CD4-positive, alpha-beta T cell treated with Interleukin-6 for 4 hours (primary cell): ENCODE data around the gene PPIB.

Experiments used
- DNase-seq: peaks from one replicate; pipeline ENCODE4 v3.0.0-alpha.2; 2020; ENCODE audit warnings: mixed read lengths

Gene PPIB

GRCh38 chr15:64162869-64163658 lies at the start of gene PPIB:
Gene PPIB, minus strand, starts transcription at chr15:64163022. Its CDS starts 36 bp downstream, at chr15:64162986.
- DNase-seq: peak; percentile 98

GRCh38 chr15:64211696-64212095 lies 48.9 kb upstream of the PPIB start:
- no peak for DNase-seq

- DNase-seq: no peak
Measured at GRCh38 chr15:64210371-64210770, 47.5 kb upstream of the PPIB start.

DNA sequence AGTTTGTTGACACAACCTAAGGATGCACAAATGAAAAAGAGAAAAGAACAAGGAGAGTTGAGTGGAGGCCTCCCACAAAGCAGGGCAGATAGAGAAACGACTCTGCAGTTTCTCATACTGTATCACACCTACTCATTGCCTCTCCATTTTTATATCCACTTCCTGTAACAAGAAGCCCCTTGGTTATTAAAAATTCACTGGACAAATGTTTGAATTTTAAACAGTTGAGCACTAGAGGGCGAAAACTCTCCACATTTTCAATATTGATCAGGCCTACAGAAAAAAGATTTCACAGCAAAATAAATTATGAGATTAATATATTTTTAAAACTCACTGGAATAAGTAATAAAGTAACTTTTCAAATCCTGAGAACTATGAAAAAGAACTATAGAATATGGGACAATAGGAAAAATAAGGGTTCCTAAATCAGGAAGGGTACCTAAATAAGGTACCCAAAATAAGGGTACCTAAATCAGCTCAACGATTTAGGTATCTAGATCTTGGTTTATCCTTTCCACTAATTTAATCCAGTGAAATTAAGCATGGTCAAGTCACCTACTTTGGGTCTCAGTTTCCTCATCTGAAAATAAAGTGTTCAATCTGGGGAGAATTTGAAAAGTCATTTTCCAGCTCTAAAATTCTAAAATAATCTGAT lies 47.0 kb upstream of the PPIB start:
- no peak for DNase-seq

GRCh38 chr15:64205202-64205601 lies 42.4 kb upstream of the PPIB start:
- no peak for DNase-seq

DNA sequence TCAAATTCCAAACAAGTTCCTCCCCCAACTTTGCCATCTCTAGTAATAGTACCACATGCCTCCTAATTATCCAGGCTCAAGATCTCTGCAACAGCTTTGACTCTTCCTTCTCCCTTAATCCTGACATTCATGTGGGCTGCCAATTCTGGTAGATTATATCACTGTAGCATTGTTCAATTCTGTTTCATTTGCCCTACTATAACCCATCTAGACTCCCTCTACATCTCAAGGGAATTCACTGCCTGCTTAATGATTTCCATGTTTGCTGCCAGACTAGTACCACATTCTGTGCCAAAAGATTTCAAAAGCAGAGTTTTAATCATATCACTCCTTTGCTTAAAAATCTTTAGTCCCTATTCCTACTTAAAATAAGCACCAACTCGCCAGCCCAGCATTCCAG lies 34.6 kb upstream of the PPIB start:
- DNase-seq: no peak

DNA sequence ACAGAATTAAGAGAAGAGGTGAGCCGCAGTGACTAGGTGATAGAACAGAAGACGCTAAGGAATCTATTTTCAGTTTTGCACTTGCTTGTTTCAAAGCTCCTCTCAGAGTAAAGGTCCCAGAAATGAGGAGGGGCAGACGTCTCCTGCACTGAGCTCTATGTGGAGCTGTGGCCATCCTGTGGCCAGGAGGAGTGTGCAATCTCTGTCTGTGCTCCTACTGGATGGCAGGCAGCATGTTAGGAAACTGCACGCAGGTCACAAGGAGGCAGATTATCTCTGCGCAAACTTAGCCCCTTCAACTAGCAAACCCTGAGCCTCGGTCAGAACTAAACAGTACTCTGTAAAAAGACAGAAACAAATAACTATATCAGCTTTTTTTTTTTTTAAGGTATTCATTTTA lies 31.1 kb upstream of the PPIB start:
- DNase-seq: no peak

DNA sequence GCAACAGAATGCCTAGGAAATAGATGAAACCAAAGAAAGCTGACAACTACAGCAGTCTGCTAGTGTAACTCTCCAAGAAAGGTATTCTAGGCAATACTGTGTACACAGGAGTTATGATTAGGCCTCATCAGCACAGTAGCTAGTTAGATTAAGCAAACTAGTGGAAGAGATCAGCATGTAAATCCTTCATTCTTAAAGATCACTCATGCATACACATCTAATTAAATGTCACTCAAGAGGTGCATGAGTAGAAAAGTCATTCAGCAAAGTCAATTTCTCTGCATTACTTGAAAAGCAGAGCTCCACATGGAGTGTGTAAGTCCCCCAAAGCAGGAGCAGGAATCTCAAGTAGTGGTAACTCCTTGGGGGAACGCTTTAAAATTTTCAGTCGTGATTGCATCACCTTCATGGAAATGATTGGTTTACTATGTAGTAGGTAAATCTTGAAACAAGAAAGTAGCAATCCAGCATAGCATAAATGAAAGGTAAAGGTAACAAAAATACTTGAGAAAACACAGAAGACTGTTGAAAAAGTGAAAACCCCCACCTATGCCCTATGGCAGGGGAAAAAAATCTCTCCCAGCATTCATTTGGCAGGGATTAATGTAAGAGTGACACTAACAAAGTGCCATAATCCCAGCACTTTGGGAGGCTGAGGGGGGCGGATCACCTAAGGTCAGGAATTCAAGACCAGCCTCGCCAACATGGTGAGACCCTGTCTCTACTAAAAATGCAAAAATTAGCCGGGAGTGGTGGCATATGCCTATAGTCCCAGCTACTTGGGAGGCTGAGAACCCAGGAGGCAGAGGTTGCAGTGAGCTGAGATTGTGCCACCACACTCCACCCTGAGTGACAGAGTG lies 29.4 kb upstream of the PPIB start:
- DNase-seq: no peak

DNA sequence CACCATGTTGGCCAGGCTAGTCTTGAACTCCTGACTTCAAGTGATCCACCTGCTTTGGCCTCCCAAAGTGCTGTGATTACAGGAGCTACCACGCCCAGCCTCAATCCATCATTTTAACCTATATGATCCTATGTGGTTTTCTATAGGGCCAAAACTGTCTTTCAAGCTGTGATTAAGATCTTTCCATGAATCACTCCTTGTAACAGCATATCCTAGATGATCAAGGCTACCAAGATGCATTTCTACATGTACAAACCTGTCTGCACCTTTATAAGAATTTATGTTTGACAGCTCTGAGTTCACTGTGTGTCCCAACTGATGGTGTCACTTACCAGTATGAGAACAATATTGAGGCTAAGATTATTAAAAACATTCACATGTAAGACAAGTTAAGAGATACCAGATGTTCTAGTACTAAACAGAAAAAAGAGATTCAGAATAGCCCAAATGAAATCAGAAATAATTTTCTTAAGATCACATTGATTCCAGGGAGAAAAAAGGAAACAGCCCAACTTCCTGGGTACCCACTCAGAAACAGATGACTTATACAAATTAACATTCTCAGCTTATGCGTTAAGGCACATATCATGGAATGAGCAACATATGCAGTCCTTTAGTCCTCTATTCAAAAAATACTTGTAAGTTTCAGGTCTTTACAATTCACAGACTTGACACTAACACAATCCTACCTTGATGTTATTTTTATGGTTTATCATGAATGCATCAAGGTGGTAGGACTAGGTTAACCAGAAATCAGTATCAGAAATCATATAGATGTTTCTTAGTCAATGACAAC lies 24.8 kb upstream of the PPIB start:
- DNase-seq: no peak

- DNase-seq: no peak
Measured at GRCh38 chr15:64185146-64185911, 22.5 kb upstream of the PPIB start.

DNA sequence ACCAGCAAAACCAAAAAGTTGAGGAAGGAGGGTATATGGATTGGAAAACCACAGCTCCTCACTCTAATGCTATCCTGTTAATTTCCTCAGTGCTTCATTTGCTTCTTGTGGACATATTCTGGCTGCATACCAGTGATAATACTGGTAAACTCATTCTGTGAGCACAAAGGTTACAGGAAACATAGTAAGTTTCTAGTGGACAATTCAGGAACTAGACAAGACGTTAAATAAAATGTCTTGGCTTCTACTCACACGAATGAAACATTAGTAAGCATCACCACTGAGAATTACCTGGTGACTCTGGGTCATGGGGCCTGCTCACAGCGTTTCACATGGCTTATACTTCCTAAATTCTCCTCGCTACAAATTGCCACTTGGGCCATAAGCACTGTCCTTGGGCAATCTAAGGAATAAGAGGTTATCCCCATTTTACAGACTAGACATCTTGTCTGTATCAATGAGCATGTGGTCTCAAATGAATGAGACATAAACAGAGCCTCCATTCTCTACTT lies 20.1 kb upstream of the PPIB start:
- DNase-seq: no peak

DNA sequence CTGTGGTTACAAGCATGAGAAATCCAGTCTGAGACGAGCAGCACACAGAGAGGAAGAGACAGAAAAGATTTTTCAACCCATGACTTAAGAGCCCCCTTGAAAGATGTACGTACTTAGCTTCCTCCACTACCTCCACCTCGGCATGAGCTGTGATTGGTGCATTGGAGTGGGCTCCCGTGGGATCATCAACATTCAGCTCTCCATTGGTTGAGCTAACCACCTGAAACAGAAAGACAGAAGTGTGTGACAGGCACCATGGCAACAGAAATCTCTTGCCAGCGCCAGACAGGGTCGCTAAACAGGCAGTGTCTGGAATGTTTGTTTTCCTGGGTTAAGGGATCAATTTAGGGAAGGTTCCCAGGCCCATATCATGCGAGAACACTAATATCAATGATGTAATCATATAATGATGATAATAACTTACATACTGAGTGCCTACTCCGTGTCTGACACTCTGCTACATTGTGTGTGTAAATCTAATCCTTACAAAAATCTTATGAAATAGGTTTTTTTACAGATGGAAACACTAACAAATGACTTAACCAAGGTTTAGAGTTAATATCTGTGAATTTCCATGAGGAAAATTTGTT lies 17.5 kb upstream of the PPIB start:
- no peak for DNase-seq

- no peak for DNase-seq
Measured at GRCh38 chr15:64166102-64166890, 3.5 kb upstream of the PPIB start.

DNA sequence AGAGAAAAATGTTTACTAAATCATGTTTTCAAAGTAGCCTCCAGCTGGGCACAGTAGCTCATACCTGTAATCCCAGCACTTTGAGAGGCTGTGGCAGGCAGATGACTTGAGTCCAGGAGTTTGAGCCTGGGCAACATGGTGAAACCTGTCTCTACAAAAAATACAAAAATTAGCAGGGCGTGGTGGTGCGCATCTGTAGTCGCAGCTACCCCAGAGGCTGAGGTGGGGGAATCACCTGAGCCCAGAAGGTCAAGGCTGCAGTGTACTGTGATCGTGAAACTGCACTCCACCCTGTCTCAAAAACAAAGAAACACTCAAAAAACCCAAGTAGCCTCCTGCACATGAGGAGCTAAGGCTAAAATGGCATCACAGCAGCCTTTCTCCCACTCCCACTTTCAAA lies 1.6 kb upstream of the PPIB start:
- no peak for DNase-seq

DNA sequence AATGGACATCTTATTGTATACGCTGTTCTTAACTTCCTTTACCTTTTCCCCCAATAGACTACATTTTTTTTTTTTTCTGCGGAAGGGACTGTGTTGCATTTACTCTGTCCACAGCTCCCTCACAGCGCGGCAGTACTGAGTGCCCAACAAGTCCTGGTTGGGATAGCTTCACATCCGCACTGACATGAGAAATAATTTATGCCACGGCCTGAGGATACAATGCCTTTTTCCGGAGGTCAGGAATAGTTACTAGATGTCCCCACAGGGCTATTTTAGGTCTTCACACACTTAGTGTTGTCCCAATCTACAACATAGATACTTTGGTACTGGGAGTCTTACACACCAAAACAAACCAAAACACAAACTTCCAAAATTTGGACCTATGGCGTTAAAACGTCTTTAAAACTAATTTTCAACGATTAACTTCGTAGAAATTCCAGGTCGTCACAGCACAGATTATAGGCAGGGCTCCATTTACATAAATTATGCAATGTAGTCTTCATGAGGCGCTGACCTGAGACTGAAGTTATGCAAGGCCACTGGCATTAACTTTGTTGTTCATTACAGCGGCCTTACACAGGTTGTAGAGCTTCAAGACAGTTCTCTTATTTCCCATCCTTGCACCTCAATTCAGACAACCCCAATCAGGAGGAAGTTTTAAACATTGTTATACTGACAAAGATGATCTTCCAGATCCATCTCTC lies 989 bp upstream of the PPIB start:
- DNase-seq: peak; percentile 30

- DNase-seq: no peak
Measured at GRCh38 chr15:64162478-64162868, 349 bp downstream of the PPIB start.

DNA sequence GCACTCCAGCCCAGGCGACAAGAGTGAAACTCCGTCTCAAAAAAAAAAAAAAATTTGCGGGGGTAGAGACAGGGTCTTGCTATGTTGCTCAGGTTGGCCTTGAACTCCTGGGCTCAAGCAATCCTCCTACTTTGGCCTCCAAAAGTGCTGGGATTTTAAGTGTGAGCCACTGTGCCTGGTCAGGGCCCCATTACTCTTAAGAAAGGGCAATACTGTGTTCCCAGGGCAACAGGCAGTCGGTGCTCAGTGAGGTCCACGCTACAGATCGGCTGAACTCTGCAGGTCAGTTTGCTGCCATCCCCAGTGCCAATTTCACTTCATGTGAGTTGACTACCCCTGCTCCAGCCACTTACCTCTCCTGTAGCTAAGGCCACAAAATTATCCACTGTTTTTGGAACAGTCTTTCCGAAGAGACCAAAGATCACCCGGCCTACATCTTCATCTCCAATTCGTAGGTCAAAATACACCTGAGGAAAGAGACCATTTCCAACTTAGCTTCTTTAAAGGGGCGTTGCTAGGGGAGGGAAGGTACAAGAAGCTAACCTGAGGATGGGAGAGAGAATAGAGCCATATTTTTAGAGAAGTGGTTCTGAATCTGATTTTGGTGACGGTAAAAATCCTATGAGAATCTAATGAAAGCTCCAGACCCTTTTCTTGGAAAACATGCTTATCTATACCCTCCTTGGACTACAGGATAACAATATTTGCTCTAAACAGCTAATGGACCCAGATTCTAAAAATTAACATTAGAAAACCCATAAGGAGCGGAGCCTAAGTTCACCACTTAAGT lies 939 bp downstream of the PPIB start:
- DNase-seq: no peak

DNA sequence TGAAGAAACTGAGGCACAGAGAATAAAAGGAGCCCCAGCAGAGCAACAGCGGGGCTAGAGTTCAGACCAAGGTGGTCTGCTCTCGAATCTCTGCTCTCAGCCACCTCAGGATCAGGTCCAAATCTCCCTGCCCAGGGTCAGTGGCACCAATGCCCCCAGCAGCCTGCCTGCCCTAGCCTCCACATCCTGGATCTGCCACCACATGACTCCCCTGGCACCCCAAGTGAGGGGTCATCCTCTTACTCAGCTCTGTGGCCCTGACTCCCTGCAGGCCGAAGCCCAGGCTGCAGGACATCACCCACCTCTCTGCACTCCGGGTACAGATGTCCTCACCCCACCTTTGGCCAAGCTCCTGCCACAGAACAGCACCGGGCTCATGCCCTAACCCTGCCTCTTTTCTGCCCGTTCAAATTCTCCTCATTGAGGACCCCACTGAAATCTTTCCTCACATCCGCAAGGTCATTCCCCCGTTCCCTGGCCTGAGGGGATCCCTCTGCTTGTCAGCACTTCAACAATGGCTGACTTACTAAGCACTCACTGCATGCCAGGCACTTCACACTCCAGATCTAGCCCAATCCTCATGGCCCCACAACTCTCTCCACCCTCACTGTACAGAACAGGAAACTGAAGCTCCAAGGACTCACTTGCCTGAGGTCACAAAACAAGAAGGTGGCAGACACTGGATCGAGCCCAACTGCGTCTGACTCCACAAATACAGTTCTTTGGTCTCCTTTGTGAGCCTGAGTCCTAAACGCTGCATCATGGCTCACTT lies 4.3 kb downstream of the PPIB start:
- DNase-seq: no peak
